ENCODE results near the gene ZNF469.

The ZNF469 gene

GRCh38 chr16:88363239-88363891, 19.4 kb upstream of the ZNF469 start:
- DNase-seq: no peak

DNA sequence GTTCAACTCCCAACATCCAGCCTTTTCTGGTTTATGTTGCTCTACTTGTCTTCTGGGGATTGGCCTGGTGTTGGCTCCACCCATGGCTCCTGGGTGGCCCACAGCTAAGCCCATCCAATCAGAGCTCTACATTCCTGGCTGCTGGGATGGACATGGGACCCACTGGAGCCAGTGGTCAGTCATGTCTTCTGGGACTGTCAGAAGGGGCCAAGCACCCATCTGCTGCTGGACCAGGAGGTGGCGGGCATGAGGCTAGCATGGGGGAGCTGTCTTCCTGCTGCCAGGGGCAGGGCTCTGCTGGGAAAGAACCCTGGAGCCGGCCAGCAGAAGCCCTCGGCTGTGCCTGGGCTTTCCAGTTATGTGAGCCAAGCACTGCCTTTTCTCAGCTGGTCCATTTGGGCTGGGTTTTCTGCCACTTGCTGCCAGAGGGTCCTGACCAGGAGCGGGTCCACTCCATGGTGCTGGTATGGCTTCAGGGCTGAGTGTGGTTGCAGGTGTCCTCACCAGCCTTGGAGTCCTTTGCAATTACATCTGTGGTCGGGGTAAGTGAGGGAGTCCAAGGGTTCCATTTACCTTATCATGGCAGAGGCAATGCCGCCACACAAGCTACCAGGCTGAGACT, 17.4 kb upstream of the ZNF469 start:
- no peak for DNase-seq

DNA sequence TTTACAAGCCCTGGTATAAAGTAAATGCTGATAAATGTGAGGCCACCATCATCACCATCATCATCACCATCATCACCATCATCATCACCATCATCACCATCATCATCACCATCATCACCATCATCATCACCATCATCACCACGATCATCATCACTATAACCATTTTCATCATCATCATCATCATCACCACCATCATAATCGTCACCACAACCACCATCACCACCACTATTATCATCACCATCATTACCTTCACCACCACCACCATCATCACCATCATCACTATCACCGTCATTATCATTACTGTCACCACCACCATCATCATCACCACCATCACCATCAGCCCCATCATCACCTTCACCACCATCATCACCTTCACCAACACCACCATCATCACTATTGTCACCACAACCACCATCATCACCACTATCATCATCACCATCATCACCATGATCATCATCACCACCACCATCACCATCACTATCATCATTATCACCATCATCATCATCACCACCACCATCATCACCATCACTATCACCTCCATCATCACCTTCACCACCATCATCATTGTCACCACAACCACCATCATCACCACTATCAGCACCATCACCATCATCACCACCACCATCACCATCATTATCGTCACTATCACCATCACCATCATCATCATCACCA, 16.6 kb upstream of the ZNF469 start:
- no peak for DNase-seq

DNA sequence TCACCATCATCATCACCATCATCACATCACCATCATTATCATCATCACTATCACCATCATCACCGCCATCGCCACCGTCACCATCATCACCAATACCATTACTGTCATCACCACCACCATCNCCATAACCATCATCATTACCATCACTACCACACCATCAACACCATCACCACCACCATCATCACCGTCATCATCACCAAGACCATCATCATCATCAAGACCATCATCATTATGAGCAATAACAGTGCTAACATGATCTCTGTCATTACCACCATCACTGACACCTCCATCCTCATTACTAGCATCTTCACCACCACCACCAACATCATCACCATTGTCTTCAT, 16.1 kb upstream of the ZNF469 start:
- no peak for DNase-seq

DNA sequence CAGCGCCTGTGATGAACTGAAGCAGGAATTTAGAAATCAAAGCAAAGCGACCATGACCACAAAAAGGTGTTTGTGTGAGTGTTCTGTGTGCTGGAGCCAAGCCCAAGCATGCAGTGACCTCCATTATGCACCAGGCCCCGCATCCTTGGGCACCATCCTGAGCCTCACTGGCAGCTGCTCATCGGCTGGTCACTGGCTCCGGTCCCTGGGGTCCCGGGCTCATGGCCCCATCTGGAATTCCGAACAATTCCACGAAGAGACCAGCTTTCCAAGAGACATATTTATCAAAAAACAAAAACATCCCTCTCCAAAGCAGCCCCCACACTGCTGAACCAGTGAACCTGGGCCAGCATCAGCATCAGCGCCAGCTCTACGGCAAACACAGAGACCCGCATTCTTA, 15.2 kb upstream of the ZNF469 start:
- no peak for DNase-seq

- DNase-seq: no peak
Measured at GRCh38 chr16:88368036-88368435, 14.7 kb upstream of the ZNF469 start.

DNA sequence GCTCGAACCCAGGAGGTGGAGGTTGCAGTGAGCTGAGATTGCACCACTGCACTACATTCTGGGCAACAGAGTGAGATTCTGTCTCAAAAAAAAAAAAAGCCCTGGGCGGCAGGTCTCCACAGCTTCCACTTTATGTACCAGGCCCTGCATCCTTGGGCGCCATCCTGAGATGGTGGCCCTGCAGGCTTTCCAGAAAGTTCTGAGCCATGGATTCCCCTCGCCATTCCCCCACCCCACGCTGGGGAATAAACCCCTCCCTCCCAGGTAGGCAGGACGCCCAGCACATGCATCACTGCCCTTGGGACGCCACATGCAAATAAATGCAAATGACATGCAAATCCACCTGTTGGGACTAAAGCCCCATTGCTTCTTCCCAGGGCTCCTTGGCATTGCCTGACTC, 13.8 kb upstream of the ZNF469 start:
- DNase-seq: no peak

GRCh38 chr16:88369447-88370008, 13.2 kb upstream of the ZNF469 start:
- no peak for DNase-seq

- no peak for DNase-seq
Measured at GRCh38 chr16:88370365-88370764, 12.4 kb upstream of the ZNF469 start.

DNA sequence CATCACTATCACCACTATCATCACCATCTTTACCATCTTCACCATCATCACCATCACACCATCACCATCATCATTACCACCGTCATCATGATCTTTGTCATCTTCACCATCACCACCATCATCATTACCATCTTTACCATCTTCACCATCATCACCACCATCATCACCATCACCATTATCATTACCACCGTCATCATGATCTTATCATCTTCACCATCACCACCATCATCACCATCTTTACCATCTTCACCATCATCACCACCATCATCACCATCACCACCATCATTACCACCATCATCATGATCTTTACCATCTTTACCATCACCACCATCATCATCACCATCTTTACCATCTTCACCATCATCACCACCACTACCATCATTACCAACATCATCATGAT, 10.2 kb upstream of the ZNF469 start:
- no peak for DNase-seq

GRCh38 chr16:88373211-88373610, 9.5 kb upstream of the ZNF469 start:
- no peak for DNase-seq

GRCh38 chr16:88373927-88374492, 8.7 kb upstream of the ZNF469 start:
- DNase-seq: no peak

DNA sequence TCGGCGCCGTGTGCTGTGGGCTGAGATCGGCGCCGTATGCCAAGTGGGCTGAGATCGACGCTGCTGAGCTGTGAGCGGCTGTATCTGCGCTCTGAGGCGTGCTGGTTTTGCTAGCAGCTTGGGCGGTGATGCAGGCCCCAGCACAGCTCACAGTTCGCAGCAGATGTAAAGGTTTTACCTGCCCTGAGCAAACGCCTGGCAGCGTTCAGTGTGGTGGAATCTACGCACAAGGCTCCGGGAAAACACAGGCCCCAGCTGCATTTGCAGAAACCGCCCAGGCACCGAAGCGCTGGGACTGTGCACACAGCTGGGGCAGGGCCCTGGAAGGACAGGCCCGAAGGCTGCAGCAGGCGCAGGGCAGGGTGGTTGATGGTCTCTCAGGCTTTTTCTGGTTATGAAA, 8.0 kb upstream of the ZNF469 start:
- DNase-seq: no peak

GRCh38 chr16:88375236-88375975, 7.4 kb upstream of the ZNF469 start:
- no peak for DNase-seq

- DNase-seq: no peak
Measured at GRCh38 chr16:88375996-88376834, 6.5 kb upstream of the ZNF469 start.

DNA sequence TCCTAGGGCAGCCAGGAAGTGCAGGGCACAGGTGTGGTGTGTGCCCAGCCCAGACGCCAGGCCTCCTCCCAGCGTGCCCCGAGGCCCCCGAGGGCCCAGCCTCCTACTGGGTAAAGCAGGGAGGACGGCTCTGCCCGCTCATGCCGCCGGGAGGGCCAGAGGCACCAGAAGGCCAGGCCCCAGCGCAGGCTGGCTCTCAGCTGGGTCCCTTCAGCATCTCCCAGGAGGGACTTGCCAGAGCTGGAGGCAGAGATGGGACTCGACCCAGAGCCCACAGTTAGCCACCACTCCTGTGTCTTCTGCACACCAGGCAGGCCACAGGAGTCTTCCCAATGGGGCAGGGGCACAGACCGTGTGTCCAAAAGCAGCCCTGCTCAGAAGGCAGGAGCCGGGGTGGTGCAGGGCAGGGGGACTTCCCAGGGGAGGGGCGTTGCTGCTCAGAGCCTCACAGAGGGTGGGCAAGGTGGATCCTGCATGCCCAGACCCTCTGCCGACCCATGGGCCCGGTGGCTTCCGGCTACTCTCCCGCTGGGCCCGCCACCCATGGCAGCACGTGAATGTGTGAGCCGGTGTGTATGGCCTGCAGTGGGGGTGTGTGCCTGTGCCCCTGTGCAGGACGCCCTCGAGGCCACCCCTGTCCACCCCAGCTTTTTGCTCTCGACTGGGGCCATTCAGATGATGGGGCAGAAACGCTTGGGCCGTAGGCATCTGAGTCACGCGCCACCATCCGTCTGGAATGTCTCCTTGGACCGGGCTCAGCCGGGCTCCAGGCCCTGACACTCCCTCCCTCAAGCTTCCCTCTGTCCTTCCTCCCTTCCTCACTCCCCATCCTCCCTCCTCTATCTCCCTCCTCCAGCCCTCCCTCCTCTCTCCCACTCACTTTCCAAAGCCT, 5.7 kb upstream of the ZNF469 start:
- DNase-seq: no peak

DNA sequence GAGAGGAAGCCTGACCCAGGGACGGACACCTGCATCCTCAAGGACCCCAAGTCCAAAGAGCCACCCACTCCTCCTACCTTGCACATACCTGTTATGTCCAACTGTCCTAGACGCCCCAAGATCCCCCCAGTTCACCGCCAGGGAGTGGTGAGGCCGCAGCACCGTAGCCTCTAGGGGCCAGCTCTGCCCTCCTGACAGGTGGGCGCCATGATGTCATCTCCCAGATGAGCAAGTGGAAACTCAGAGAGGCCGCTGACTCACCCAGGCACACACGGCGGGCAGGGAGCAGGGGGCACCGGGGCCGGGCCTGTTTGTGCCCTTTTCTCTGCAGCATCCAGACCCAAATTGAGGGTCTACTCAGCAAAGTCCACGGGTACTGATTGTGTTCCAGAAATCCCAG, 4.8 kb upstream of the ZNF469 start:
- no peak for DNase-seq

- no peak for DNase-seq
Measured at GRCh38 chr16:88378401-88378800, 4.4 kb upstream of the ZNF469 start.

GRCh38 chr16:88378836-88379693, 3.7 kb upstream of the ZNF469 start:
- no peak for DNase-seq

- no peak for DNase-seq
Measured at GRCh38 chr16:88379694-88380040, 3.1 kb upstream of the ZNF469 start.
